NOMO-1 treated with dmso at 0.1 percent for 144 hours (cell line): ENCODE measurements around the gene ZC3H12C.
"Not testable (repeated sequence)": the region's sequence is repeated elsewhere in the genome, so short reads cannot be mapped to it uniquely, and the experiment has no call there.

Experiments used
- DNase-seq: peaks from one replicate; lab custom pipeline; 2025; ENCODE audit not compliant: unreplicated experiment; lab: John Stamatoyannopoulos, UW

Gene ZC3H12C

GRCh38 chr11:110092515-110093406, at the start of gene ZC3H12C:
Gene ZC3H12C, plus strand, starts transcription at chr11:110093392. Its CDS starts 20 bp downstream, at chr11:110093412.
- peak; percentile 67 for DNase-seq

- DNase-seq, result no peak
Observed at GRCh38 chr11:110044226-110044968, 48.8 kb upstream of the ZC3H12C start.

GRCh38 chr11:110046775-110047380, 46.3 kb upstream of the ZC3H12C start:
- no peak for DNase-seq

GRCh38 chr11:110049501-110050200, 43.5 kb upstream of the ZC3H12C start:
- DNase-seq, result no peak

GRCh38 chr11:110050201-110050506, 43.0 kb upstream of the ZC3H12C start:
- no peak for DNase-seq

- DNase-seq, result no peak
Observed at GRCh38 chr11:110053848-110054414, 39.3 kb upstream of the ZC3H12C start.

GRCh38 chr11:110056956-110057355, 36.2 kb upstream of the ZC3H12C start:
- DNase-seq, result no peak

- no peak for DNase-seq
Observed at GRCh38 chr11:110059706-110060463, 33.3 kb upstream of the ZC3H12C start.

- DNase-seq, result no peak
Observed at GRCh38 chr11:110061296-110061695, 31.9 kb upstream of the ZC3H12C start.

- DNase-seq, result no peak
Observed at GRCh38 chr11:110062247-110062646, 30.9 kb upstream of the ZC3H12C start.

GRCh38 chr11:110065189-110065588, 28.0 kb upstream of the ZC3H12C start:
- no peak for DNase-seq

GRCh38 chr11:110068001-110068400, 25.2 kb upstream of the ZC3H12C start:
- DNase-seq, result not testable (repeated sequence)

- peak; percentile 65 for DNase-seq
Observed at GRCh38 chr11:110069158-110069737, 23.9 kb upstream of the ZC3H12C start.

GRCh38 chr11:110070176-110070575, 23.0 kb upstream of the ZC3H12C start:
- DNase-seq, result no peak

GRCh38 chr11:110071197-110071596, 22.0 kb upstream of the ZC3H12C start:
- no peak for DNase-seq

GRCh38 chr11:110072930-110073329, 20.3 kb upstream of the ZC3H12C start:
- peak; percentile 58 for DNase-seq

- no peak for DNase-seq
Observed at GRCh38 chr11:110074499-110074898, 18.7 kb upstream of the ZC3H12C start.

- DNase-seq, result no peak
Observed at GRCh38 chr11:110075105-110075846, 17.9 kb upstream of the ZC3H12C start.

- DNase-seq, result no peak
Observed at GRCh38 chr11:110075847-110076208, 17.4 kb upstream of the ZC3H12C start.
